Gastroesophageal sphincter (tissue), 4 donors: ENCODE measurements around the gene TMEM135. TPM values are rescaled to one million over a fixed set of nuclear protein-coding genes. Genes with fewer than 3 reads are reported as not detected.

Experiments
- ATAC-seq: fragments of 150-250 bp; one replicate; pipeline ENCODE4 v1.9.1; 2016; ENCODE audit warnings: mild to moderate bottlenecking, moderate library complexity
- H3K27ac ChIP-seq, 4 donors: fragments of 200-600 bp; sonication (generic) in 3 of 4; 1 replicate in 3 of 4; 2 replicates in 1 of 4; pipeline ENCODE4 v1.5.1; 2016 to 2019
- H3K27me3 ChIP-seq: fragments of 200-600 bp; sonication (generic); one replicate; pipeline ENCODE4 v1.5.1; 2019
- H3K36me3 ChIP-seq, 2 donors: fragments of 200-600 bp; sonication (generic); one replicate each; pipeline ENCODE4 v1.5.1; 2019; ENCODE audit warnings: control low read depth in 1 of 2
- H3K4me1 ChIP-seq, 3 donors: fragments of 200-600 bp; sonication (generic); 1 replicate in 2 of 3; 2 replicates in 1 of 3; pipeline ENCODE4 v1.5.1; 2016 to 2019; ENCODE audit warnings: control low read depth in 2 of 3
- H3K4me3 ChIP-seq, 2 donors: fragments of 200-600 bp; sonication (generic); one replicate each; pipeline ENCODE4 v1.5.1; 2019; ENCODE audit warnings: mild to moderate bottlenecking in 1 of 2, moderate library complexity in 1 of 2
- H3K9me3 ChIP-seq, 3 donors: fragments of 200-600 bp; sonication (generic); one replicate each; pipeline ENCODE4 v1.5.1; 2017 to 2019; ENCODE audit warnings: control low read depth in 2 of 3
- EP300 ChIP-seq: sonication (generic); formaldehyde crosslinking; IDR thresholded peaks from one replicate; pipeline ENCODE4 v1.6.1; 2017; ENCODE audit warnings: antibody characterized with exemption, mild to moderate bottlenecking
- POLR2A ChIP-seq, 2 donors: fragments of 450-650 bp; IDR thresholded peaks; one replicate each; pipeline ENCODE4 v1.6.1; 2017; ENCODE audit warnings: antibody characterized with exemption in 2 of 2, mild to moderate bottlenecking in 2 of 2, moderate library complexity in 1 of 2
- POLR2AphosphoS5 ChIP-seq: sonication (generic); formaldehyde crosslinking; IDR thresholded peaks from one replicate; pipeline ENCODE4 v1.6.1; 2017; ENCODE audit warnings: antibody characterized with exemption
- WGBS, 2 donors: methylation state at CpG; one replicate each; pipeline ENCODE4 v1.1.5; 2018; ENCODE audit warnings: low coverage in 1 of 2; 5-methylcytosine and 5-hydroxymethylcytosine counted together
- total RNA-seq, 4 donors: library from RNA; depleted of rRNA; stranded (reverse); fragments of >200 nt; gene quantifications; one replicate each; pipeline ENCODE4 v1.1.0, GENCODE V29; 2016
- TF ChIP-seq, protein P1 (sequence below), 4 experiments: fragments of 200-600 bp in 2 of 4; fragments of 450-650 bp in 2 of 4; sonication (generic) in 1 of 4; IDR thresholded peaks; one replicate each; pipeline ENCODE4 v1.5.1; 2017 to 2019; ENCODE audit warnings: antibody characterized with exemption in 4 of 4, mild to moderate bottlenecking in 2 of 4, moderate library complexity in 2 of 4

The TMEM135 gene
- total RNA-seq, 4 donors from 2014 or later: 9.6 to 25.7 (median 17.0) TPM

DNA sequence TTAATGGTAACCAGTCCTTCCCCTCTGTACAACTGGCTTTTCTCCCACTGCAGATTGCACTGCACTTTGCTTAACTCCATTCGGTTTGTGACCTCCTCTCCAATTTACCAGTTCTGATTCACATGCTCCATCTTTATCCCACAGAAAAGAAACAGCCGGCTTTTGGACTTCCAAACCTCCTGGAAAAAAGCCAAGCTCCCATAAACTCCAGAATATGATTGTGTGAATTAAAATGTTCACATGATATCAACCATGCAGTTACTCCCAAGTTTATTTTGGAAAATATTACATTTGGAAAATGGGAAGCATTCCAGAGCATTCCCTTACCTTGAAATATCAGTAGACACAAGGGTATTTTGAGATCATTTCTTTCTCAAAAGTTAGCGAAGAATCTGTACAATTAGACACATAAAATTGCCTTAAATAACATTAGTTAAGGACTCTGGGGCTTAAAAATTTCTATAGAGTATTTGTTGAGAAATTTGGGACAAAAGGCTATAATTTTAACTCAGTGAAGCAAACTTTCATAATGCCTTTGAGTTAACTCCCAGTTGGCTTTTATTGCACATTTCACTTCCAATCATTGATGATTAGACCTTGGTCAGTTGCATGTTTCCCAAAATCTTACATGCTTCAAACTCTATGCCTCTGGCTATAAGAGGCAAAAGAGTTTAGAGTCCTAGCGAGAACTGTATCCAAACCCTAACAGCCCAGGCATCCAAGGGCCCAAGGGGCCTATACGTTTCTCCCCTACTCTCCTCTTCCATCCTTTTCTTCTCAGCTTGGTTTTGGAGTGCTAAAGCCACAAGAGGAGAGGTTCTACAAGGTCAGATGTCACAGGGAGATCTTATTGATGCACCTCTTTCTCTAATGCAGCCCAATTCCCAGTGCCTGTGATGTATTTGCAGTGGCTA lies 23.6 kb upstream of the TMEM135 start:
- Histone ChIP-seq H3K4me3 (no peak overlapping the region), H3K9me3 (no peaks in the 10 kb centered on the region), H3K36me3 (no peaks in the 10 kb centered on the region), H3K27me3 (no peaks in the 10 kb centered on the region), H3K27ac (no peak overlapping the region), H3K4me1 (peaks cover 0 to 14% (median 0%) of the 10 kb centered on the region in 3 donors)
- no peak for ATAC-seq
- no peak for TF ChIP-seq POLR2AphosphoS5
- no peak for TF ChIP-seq POLR2A (IDR thresholded peaks at IDR 0.05)
- TF ChIP-seq EP300: no peak
- TF ChIP-seq, protein P1, sequence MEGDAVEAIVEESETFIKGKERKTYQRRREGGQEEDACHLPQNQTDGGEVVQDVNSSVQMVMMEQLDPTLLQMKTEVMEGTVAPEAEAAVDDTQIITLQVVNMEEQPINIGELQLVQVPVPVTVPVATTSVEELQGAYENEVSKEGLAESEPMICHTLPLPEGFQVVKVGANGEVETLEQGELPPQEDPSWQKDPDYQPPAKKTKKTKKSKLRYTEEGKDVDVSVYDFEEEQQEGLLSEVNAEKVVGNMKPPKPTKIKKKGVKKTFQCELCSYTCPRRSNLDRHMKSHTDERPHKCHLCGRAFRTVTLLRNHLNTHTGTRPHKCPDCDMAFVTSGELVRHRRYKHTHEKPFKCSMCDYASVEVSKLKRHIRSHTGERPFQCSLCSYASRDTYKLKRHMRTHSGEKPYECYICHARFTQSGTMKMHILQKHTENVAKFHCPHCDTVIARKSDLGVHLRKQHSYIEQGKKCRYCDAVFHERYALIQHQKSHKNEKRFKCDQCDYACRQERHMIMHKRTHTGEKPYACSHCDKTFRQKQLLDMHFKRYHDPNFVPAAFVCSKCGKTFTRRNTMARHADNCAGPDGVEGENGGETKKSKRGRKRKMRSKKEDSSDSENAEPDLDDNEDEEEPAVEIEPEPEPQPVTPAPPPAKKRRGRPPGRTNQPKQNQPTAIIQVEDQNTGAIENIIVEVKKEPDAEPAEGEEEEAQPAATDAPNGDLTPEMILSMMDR (IDR thresholded peaks at IDR 0.05): no peak
- 27 to 46% methylated on average over 3 to 5 of the region's 5 CpGs for WGBS, 2 donors

GRCh38 chr11:87015645-87016044 lies 22.1 kb upstream of the TMEM135 start:
- Histone ChIP-seq H3K27ac (no peak overlapping the region), H3K4me3 (no peak overlapping the region), H3K4me1 (peaks cover 0 to 20% (median 0%) of the 10 kb centered on the region in 3 donors), H3K9me3 (no peaks in the 10 kb centered on the region), H3K27me3 (no peaks in the 10 kb centered on the region), H3K36me3 (no peaks in the 10 kb centered on the region)
- TF ChIP-seq, protein P1 (IDR thresholded peaks at IDR 0.05): no peak
- TF ChIP-seq POLR2AphosphoS5 (no peak), POLR2A (IDR thresholded peaks at IDR 0.05) (no peak), EP300 (no peak)
- 89 to 92% methylated on average over 8 to 10 of the region's 10 CpGs for WGBS, 2 donors
- ATAC-seq: no peak

DNA sequence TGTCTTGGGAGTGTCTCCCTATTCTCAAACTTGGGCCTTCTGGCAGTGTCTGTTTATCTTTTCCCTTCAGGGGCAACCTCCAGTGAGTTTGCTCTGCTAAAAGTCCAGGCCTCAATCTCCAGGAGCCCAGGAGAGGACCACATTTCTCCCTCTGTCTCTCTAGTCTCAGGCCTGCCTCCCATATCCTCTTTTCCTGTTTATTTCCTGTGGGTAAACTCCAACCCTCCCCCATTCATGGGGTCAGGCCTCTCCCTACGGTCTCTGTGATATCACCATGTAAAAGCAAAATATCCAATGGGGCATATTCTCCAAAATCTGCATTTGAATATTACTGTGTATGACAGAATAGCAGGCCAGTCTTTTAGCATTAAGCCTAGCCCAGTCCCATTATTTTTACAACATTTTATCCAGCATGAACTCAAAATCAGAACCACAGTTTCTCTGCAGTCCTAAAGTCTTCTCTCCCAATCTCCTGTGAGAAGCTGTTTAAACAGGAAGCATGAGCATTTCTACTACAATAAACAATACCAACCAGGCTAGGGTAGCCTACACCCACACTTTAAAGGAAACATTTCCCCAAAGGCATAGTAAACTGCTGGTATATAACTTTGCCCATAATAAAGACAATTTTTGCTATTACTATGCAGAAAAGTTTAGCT lies 18.0 kb upstream of the TMEM135 start:
- H3K27me3 ChIP-seq: no peaks in the 10 kb centered on the region
- peaks cover 0 to 7% (median 0%) of the 10 kb centered on the region in 3 donors for H3K4me1 ChIP-seq
- no peak overlapping the region for H3K4me3 ChIP-seq
- ATAC-seq: no peak
- H3K27ac ChIP-seq: no peak overlapping the region
- 0 to 71% methylated on average over 1 of the region's 1 CpG for WGBS, 2 donors
- H3K9me3 ChIP-seq: no peaks in the 10 kb centered on the region
- H3K36me3 ChIP-seq: no peaks in the 10 kb centered on the region
- TF ChIP-seq POLR2A (IDR thresholded peaks at IDR 0.05) (no peak), POLR2AphosphoS5 (no peak), EP300 (no peak)
- TF ChIP-seq, protein P1 (IDR thresholded peaks at IDR 0.05): no peak

GRCh38 chr11:87020336-87020735 lies 17.4 kb upstream of the TMEM135 start:
- H3K36me3 ChIP-seq: no peaks in the 10 kb centered on the region
- no peak overlapping the region for H3K27ac ChIP-seq
- WGBS, 2 donors: 54 to 83% methylated on average over 1 of the region's 1 CpG
- H3K4me1 ChIP-seq: peaks cover 0 to 7% (median 0%) of the 10 kb centered on the region in 3 donors
- TF ChIP-seq POLR2AphosphoS5: no peak
- no peak for TF ChIP-seq EP300
- TF ChIP-seq, protein P1 (IDR thresholded peaks at IDR 0.05): no peak
- TF ChIP-seq POLR2A (IDR thresholded peaks at IDR 0.05): no peak
- no peak overlapping the region for H3K4me3 ChIP-seq
- no peaks in the 10 kb centered on the region for H3K9me3 ChIP-seq
- no peaks in the 10 kb centered on the region for H3K27me3 ChIP-seq
- ATAC-seq: no peak
